Omental fat pad (tissue), 4 donors: ENCODE results near the gene SLC30A9. TPM values are rescaled to one million over a fixed set of nuclear protein-coding genes. Genes with fewer than 3 reads are reported as not detected.

ENCODE experiments used
- ATAC-seq: fragments of 150-250 bp; one replicate; pipeline ENCODE4 v1.9.1; 2016; ENCODE audit warnings: mild to moderate bottlenecking, moderate library complexity; ENCODE audit not compliant: low FRiP score
- DNase-seq: peaks from one replicate; pipeline ENCODE4 v3.0.0-alpha.2; 2019; ENCODE audit warnings: low spot score
- CTCF ChIP-seq, 3 donors: fragments of 450-650 bp; IDR thresholded peaks; one replicate each; pipeline ENCODE4 v1.5.1; 2016 to 2017; ENCODE audit warnings: antibody characterized with exemption in 3 of 3, mild to moderate bottlenecking in 3 of 3, moderate library complexity in 2 of 3
- total RNA-seq, 4 donors: library from RNA; depleted of rRNA; stranded (reverse); fragments of >200 nt; gene quantifications; one replicate each; pipeline ENCODE4 v1.1.0, GENCODE V29; 2016

SLC30A9 gene
- 10 to 100 TPM; 31.6 to 38.8 (median 35.0) TPM for total RNA-seq

GRCh38 chr4:41990365-41991111 lies at the start of gene SLC30A9:
Gene SLC30A9, plus strand, starts transcription at chr4:41990530. Its CDS starts 122 bp downstream, at chr4:41990652.
- peak in 1 of 3 donors; percentile 31 for TF ChIP-seq CTCF (IDR thresholded peaks at IDR 0.05)
- ATAC-seq (peak; percentile 99), DNase-seq (peak; percentile 88)

GRCh38 chr4:41940834-41941233 lies 49.5 kb upstream of the SLC30A9 start:
- no peak for ATAC-seq
- no peak for TF ChIP-seq CTCF (IDR thresholded peaks at IDR 0.05)
- DNase-seq: no peak

- no peak for TF ChIP-seq CTCF (IDR thresholded peaks at IDR 0.05)
- DNase-seq: no peak
- no peak for ATAC-seq
Measured at GRCh38 chr4:41943506-41943905, 46.8 kb upstream of the SLC30A9 start.

GRCh38 chr4:41944089-41944488 lies 46.2 kb upstream of the SLC30A9 start:
- TF ChIP-seq CTCF (IDR thresholded peaks at IDR 0.05): no peak
- DNase-seq (no peak), ATAC-seq (no peak)

GRCh38 chr4:41949531-41949930 lies 40.8 kb upstream of the SLC30A9 start:
- no peak for TF ChIP-seq CTCF (IDR thresholded peaks at IDR 0.05)
- ATAC-seq (no peak), DNase-seq (no peak)

GRCh38 chr4:41957634-41958033 lies 32.7 kb upstream of the SLC30A9 start:
- no peak for TF ChIP-seq CTCF (IDR thresholded peaks at IDR 0.05)
- DNase-seq (no peak), ATAC-seq (no peak)

- ATAC-seq: no peak
- DNase-seq: no peak
- TF ChIP-seq CTCF (IDR thresholded peaks at IDR 0.05): no peak
Measured at GRCh38 chr4:41963105-41963504, 27.2 kb upstream of the SLC30A9 start.
